HCT116 (cell line): Measurements from ENCODE around the gene CIITA. TPM values are rescaled to one million over a fixed set of nuclear protein-coding genes. Genes with fewer than 3 reads are reported as not detected.

Experiments used
- ATAC-seq: fragments of 200-7000 bp; cut with Tn5 transposase; 2 replicates; pipeline ENCODE4 v1.9.1; 2020; ENCODE audit warnings: mild to moderate bottlenecking, moderate library complexity
- BruUV-seq: library from RNA; stranded (reverse); fragments of 400-500 nt; replicated peaks from 2 replicates; lab custom pipeline; 2021; lab: Mats Ljungman, UMichigan
- CTCF ChIA-PET: fragments of 300-600 bp; sonication (Branson Sonifier 250); formaldehyde crosslinking; loops from one replicate; lab custom pipeline; 2021; ENCODE audit warnings: antibody characterized with exemption; lab: Charles Lee
- POLR2A ChIA-PET: fragments of 300-600, 350-600 bp; sonication (Branson Sonifier 250); formaldehyde crosslinking; loops from one replicate; lab custom pipeline; 2021; ENCODE audit warnings: antibody characterized with exemption; lab: Charles Lee
- RAD21 ChIA-PET, 2 experiments: fragments of 300-600 bp; sonication (Branson Sonifier 250); formaldehyde crosslinking; loops; one replicate each; lab custom pipeline; 2023; ENCODE audit warnings: low total read pairs in 2 of 2; ENCODE audit not compliant: uncharacterized antibody in 2 of 2, unreplicated experiment in 2 of 2, low non-redundant PET in 1 of 2; lab: Charles Lee
- DNase-seq: peaks from one replicate; pipeline ENCODE4 v3.0.0-alpha.2; 2010; ENCODE audit warnings: low read depth, low spot score
- H2AFZ ChIP-seq: fragments of 200-600 bp; shearing (Covaris generic), sonication (generic); 2 replicates; pipeline ENCODE4 v1.6.1; 2017; ENCODE audit warnings: low read depth, mixed run types, mixed read lengths, antibody characterized with exemption, low read length; ENCODE audit not compliant: poor library complexity, severe bottlenecking
- H3K27ac ChIP-seq: 2 replicates; pipeline ENCODE4 v1.5.1; 2012; ENCODE audit warnings: low read depth, low read length
- H3K27me3 ChIP-seq: fragments of 200-600 bp; sonication (generic); 2 replicates; pipeline ENCODE4 v1.6.1; 2016; ENCODE audit warnings: mixed run types, low read length, mixed read lengths; ENCODE audit not compliant: insufficient read depth
- H3K36me3 ChIP-seq, 2 experiments: fragments of 200-500 bp in 1 of 2; fragments of 200-600 bp in 1 of 2; sonication (Bioruptor generic) in 1 of 2; sonication (generic) in 1 of 2; 2 replicates each; pipeline versions ENCODE4 v1.5.1 to v1.6.1; 2014 to 2016; ENCODE audit warnings: low read length in 2 of 2, inconsistent platforms in 1 of 2, mixed read lengths in 1 of 2, mixed run types in 1 of 2; ENCODE audit not compliant: insufficient read depth in 2 of 2, control insufficient read depth in 1 of 2
- H3K4me1 ChIP-seq, 2 experiments: fragments of 200-600 bp in 1 of 2; sonication (generic) in 1 of 2; 2 replicates each; pipeline versions ENCODE4 v1.5.1 to v1.6.1; 2012 to 2017; ENCODE audit warnings: low read length in 2 of 2, inconsistent platforms in 1 of 2, mild to moderate bottlenecking in 1 of 2, mixed read lengths in 1 of 2, mixed run types in 1 of 2, moderate library complexity in 1 of 2; ENCODE audit not compliant: insufficient read depth in 2 of 2, control insufficient read depth in 1 of 2
- H3K4me2 ChIP-seq: fragments of 200-600 bp; sonication (generic); 2 replicates; pipeline ENCODE4 v1.6.1; 2017; ENCODE audit warnings: mixed run types, low read length, mixed read lengths
- H3K4me3 ChIP-seq, 2 experiments: fragments of 200-600 bp in 1 of 2; sonication (generic) in 1 of 2; replicated peaks in 1 of 2; 2 replicates each; pipeline ENCODE4 v1.5.1; 2011 to 2016; ENCODE audit warnings: low read length in 2 of 2, control low read depth in 1 of 2, low read depth in 1 of 2, mild to moderate bottlenecking in 1 of 2, mixed read lengths in 1 of 2, mixed run types in 1 of 2
- H3K79me2 ChIP-seq: fragments of 200-600 bp; sonication (generic); 2 replicates; pipeline ENCODE4 v1.6.1; 2017; ENCODE audit warnings: mild to moderate bottlenecking, mixed run types, low read length, moderate library complexity, mixed read lengths; ENCODE audit not compliant: insufficient read depth
- H3K9ac ChIP-seq: fragments of 200-600 bp; sonication (generic); 2 replicates; pipeline ENCODE4 v1.6.1; 2016; ENCODE audit warnings: low read length, mixed read lengths
- H3K9me2 ChIP-seq: fragments of 200-600 bp; sonication (generic), shearing (Covaris generic); 2 replicates; pipeline ENCODE4 v1.6.1; 2017; ENCODE audit warnings: mixed run types, mild to moderate bottlenecking, moderate library complexity; ENCODE audit not compliant: insufficient read depth
- H3K9me3 ChIP-seq, 2 experiments: fragments of 200-500 bp in 1 of 2; fragments of 200-600 bp in 1 of 2; sonication (Bioruptor generic) in 1 of 2; sonication (generic) in 1 of 2; 2 replicates each; pipeline ENCODE4 v1.6.1; 2014 to 2017; ENCODE audit warnings: low read length in 2 of 2, mixed read lengths in 2 of 2, inconsistent platforms in 1 of 2, low read depth in 1 of 2, mild to moderate bottlenecking in 1 of 2, mixed run types in 1 of 2, moderate library complexity in 1 of 2; ENCODE audit not compliant: control insufficient read depth in 1 of 2, insufficient read depth in 1 of 2
- H4K20me1 ChIP-seq: fragments of 200-600 bp; sonication (generic), shearing (Covaris generic); 2 replicates; pipeline ENCODE4 v1.6.1; 2017; ENCODE audit warnings: mixed run types, mild to moderate bottlenecking, moderate library complexity; ENCODE audit not compliant: insufficient read depth
- ATF3 ChIP-seq: IDR thresholded peaks from 2 replicates; pipeline ENCODE4 v1.6.1; 2012
- CBX3 ChIP-seq: IDR thresholded peaks from 2 replicates; pipeline ENCODE4 v1.6.1; 2012; ENCODE audit warnings: low read depth
- CTCF ChIP-seq, 3 experiments: fragments of 200-600 bp in 1 of 3; sonication (generic) in 1 of 3; IDR thresholded peaks in 2 of 3; conservative IDR thresholded peaks in 1 of 3; 2 replicates each; pipeline ENCODE4 v1.5.1; 2012 to 2017; ENCODE audit warnings: low read depth in 2 of 3, low read length in 2 of 3, antibody characterized with exemption in 1 of 3, borderline replicate concordance in 1 of 3, control low read depth in 1 of 3, mild to moderate bottlenecking in 1 of 3, mixed read lengths in 1 of 3, mixed run types in 1 of 3, moderate library complexity in 1 of 3; ENCODE audit not compliant: insufficient read depth in 1 of 3
- EGR1 ChIP-seq: IDR thresholded peaks from 2 replicates; pipeline ENCODE4 v1.6.1; 2012; ENCODE audit warnings: low read depth
- ELF1 ChIP-seq: IDR thresholded peaks from 2 replicates; pipeline ENCODE4 v1.6.1; 2012; ENCODE audit warnings: low read depth, borderline replicate concordance
- EZH2phosphoT487 ChIP-seq: fragments of 200-600 bp; IDR thresholded peaks from 2 replicates; pipeline ENCODE4 v1.6.1; 2018; ENCODE audit warnings: antibody characterized with exemption, borderline replicate concordance
- FOSL1 ChIP-seq: IDR thresholded peaks from 2 replicates; pipeline ENCODE4 v1.6.1; 2012; ENCODE audit warnings: low read depth
- JUND ChIP-seq: IDR thresholded peaks from 2 replicates; pipeline ENCODE4 v1.6.1; 2012
- POLR2AphosphoS5 ChIP-seq: IDR thresholded peaks from 2 replicates; pipeline ENCODE4 v1.6.1; 2011; ENCODE audit warnings: mild to moderate bottlenecking, low read depth, low read length, moderate library complexity
- RAD21 ChIP-seq: IDR thresholded peaks from 2 replicates; pipeline ENCODE4 v1.6.1; 2012; ENCODE audit warnings: low read depth, mild to moderate bottlenecking
- REST ChIP-seq: IDR thresholded peaks from 2 replicates; pipeline ENCODE4 v1.6.1; 2012; ENCODE audit warnings: low read depth
- SIN3A ChIP-seq: IDR thresholded peaks from 2 replicates; pipeline ENCODE4 v1.6.1; 2012; ENCODE audit warnings: low read depth
- SP1 ChIP-seq: IDR thresholded peaks from 2 replicates; pipeline ENCODE4 v1.6.1; 2012; ENCODE audit warnings: low read depth
- SRF ChIP-seq: IDR thresholded peaks from 2 replicates; pipeline ENCODE4 v1.6.1; 2012; ENCODE audit warnings: low read depth
- TCF7L2 ChIP-seq: IDR thresholded peaks from 2 replicates; pipeline ENCODE4 v1.7.0; 2011; ENCODE audit warnings: borderline replicate concordance, inconsistent platforms; ENCODE audit not compliant: insufficient read depth, insufficient read length; ENCODE audit errors: extremely low read depth
- YY1 ChIP-seq: IDR thresholded peaks from 2 replicates; pipeline ENCODE4 v1.6.1; 2011; ENCODE audit warnings: low read length, low read depth, moderate library complexity, mild to moderate bottlenecking; ENCODE audit not compliant: insufficient replicate concordance; ENCODE audit errors: extremely low read depth
- ZBTB33 ChIP-seq: IDR thresholded peaks from 2 replicates; pipeline ENCODE4 v1.6.1; 2011; ENCODE audit warnings: mild to moderate bottlenecking, low read length, moderate library complexity; ENCODE audit not compliant: insufficient replicate concordance; ENCODE audit errors: extremely low read depth
- ZFX ChIP-seq: fragments of 450-650 bp; IDR thresholded peaks from 2 replicates; pipeline ENCODE4 v1.6.1; 2017
- ZNF274 ChIP-seq: fragments of 200-500 bp; sonication (Bioruptor generic); IDR thresholded peaks from 2 replicates; pipeline ENCODE4 v1.6.1; 2014; ENCODE audit warnings: mild to moderate bottlenecking, low read depth, low read length, inconsistent platforms
- intact Hi-C: fragments of 100-400 bp; cut with micrococcal nuclease; formaldehyde crosslinking; loops from 2 replicates; pipeline ENCODE4 v1.10.0; 2022
- total RNA-seq: library from RNA; stranded (reverse); gene quantifications from one replicate; pipeline ENCODE4 v1.2.1, GENCODE V29; 2021; ENCODE audit not compliant: unreplicated experiment

CIITA gene
- total RNA-seq, 1 experiment from 2014 or later: 0.25 TPM

- no peak for ATAC-seq
- H3K4me3 ChIP-seq: no peak overlapping the region
- no peaks in the 10 kb centered on the region for H3K9me2 ChIP-seq
- H3K9me3 ChIP-seq: no peaks in the 10 kb centered on the region
- CTCF ChIA-PET: no interaction called here
- no peaks in the 10 kb centered on the region for H3K79me2 ChIP-seq
- TF ChIP-seq REST (no peak), EGR1 (no peak), ATF3 (no peak), TCF7L2 (no peak), CTCF (IDR thresholded peaks at IDR 0.05 in 2 of 3, conservative IDR thresholded peaks at IDR 0.05 in 1 of 3; ENCODE audit: borderline replicate concordance in 1 of 3, insufficient read depth in 1 of 3, low read depth in 2 of 3, low read length in 2 of 3) (no peak), SRF (no peak), JUND (no peak), EZH2phosphoT487 (no peak), CBX3 (no peak), YY1 (no peak), ZNF274 (no peak), SIN3A (no peak), ZFX (no peak), SP1 (no peak), ELF1 (no peak), RAD21 (no peak), POLR2AphosphoS5 (no peak), FOSL1 (no peak), ZBTB33 (no peak)
- TF ChIP-seq, all 23 proteins: peak for 0
- no peaks in the 10 kb centered on the region for H4K20me1 ChIP-seq
- ChIA-PET POLR2A (no interaction called here), RAD21 (no interaction called here)
- intact Hi-C loops: no loop called here
- no peak overlapping the region for H3K27ac ChIP-seq
- peaks cover 0 to 6% of the 10 kb centered on the region in 2 experiments; a peak in 2 of 4 replicates for H3K4me1 ChIP-seq
- no TSS peak for BruUV-seq
- H3K27me3 ChIP-seq: peaks cover 16% of the 10 kb centered on the region
- no peak overlapping the region for H3K4me2 ChIP-seq
- no peak overlapping the region for H3K9ac ChIP-seq
- H2AFZ ChIP-seq: no peak overlapping the region
- DNase-seq: no peak
- H3K36me3 ChIP-seq: no peaks in the 10 kb centered on the region
Measured at GRCh38 chr16:10858203-10858602, 18.8 kb upstream of the CIITA start.
